PC-3 (cell line): Measurements from ENCODE around the gene DIAPH1. TPM values are rescaled to one million over a fixed set of nuclear protein-coding genes. Genes with fewer than 3 reads are reported as not detected.
A peak's percentile ranks its signal among the peaks of the same experiment; 100 is the strongest.

Experiments
- ATAC-seq: fragments of 200-7000 bp; cut with Tn5 transposase; 2 replicates; pipeline ENCODE4 v1.9.1; 2020; ENCODE audit warnings: mild to moderate bottlenecking, moderate library complexity
- BruUV-seq: library from RNA; stranded (reverse); fragments of 400-500 nt; replicated peaks from 2 replicates; lab custom pipeline; 2021; lab: Mats Ljungman, UMichigan
- CTCF ChIA-PET: fragments of 300-600 bp; sonication (Branson Sonifier 250); formaldehyde crosslinking; loops from one replicate; lab custom pipeline; 2022; ENCODE audit warnings: antibody characterized with exemption; lab: Charles Lee
- POLR2A ChIA-PET: fragments of 300-600 bp; sonication (Branson Sonifier 250); formaldehyde crosslinking; loops from one replicate; lab custom pipeline; 2022; ENCODE audit warnings: antibody characterized with exemption; ENCODE audit not compliant: unreplicated experiment; lab: Charles Lee
- DNase-seq: peaks from one replicate; pipeline ENCODE4 v3.0.0-alpha.2; 2015
- H2AFZ ChIP-seq: fragments of 300-600 bp; sonication (generic); 2 replicates; pipeline ENCODE4 v1.6.0; 2016; ENCODE audit warnings: antibody characterized with exemption, low read length
- H3F3A ChIP-seq: fragments of 300-600 bp; sonication (generic); one replicate; pipeline ENCODE4 v1.6.0; 2017; ENCODE audit warnings: antibody characterized with exemption, low read length, control low read depth, mild to moderate bottlenecking; ENCODE audit not compliant: unreplicated experiment
- H3K27ac ChIP-seq: fragments of 300-600 bp; sonication (generic); 2 replicates; pipeline ENCODE4 v1.5.1; 2016; ENCODE audit warnings: mild to moderate bottlenecking, low read length
- H3K27me3 ChIP-seq: fragments of 300-600 bp; sonication (generic); 2 replicates; pipeline ENCODE4 v1.6.1; 2016; ENCODE audit warnings: low read length, mixed read lengths
- H3K36me3 ChIP-seq: fragments of 300-600 bp; sonication (generic); 2 replicates; pipeline ENCODE4 v1.6.1; 2016; ENCODE audit warnings: low read depth, mixed run types, low read length, mixed read lengths
- H3K4me1 ChIP-seq: fragments of 300-600 bp; sonication (generic); 2 replicates; pipeline ENCODE4 v1.5.1; 2016; ENCODE audit warnings: low read length; ENCODE audit not compliant: insufficient read depth
- H3K4me2 ChIP-seq: fragments of 300-600 bp; sonication (generic); 2 replicates; pipeline ENCODE4 v1.6.0; 2016; ENCODE audit warnings: low read length
- H3K4me3 ChIP-seq: fragments of 300-600 bp; sonication (generic); 2 replicates; pipeline ENCODE4 v1.5.1; 2016; ENCODE audit warnings: mild to moderate bottlenecking, low read length, mixed read lengths
- H3K79me2 ChIP-seq: fragments of 300-600 bp; sonication (generic); 2 replicates; pipeline ENCODE4 v1.6.1; 2017; ENCODE audit warnings: low read length, mixed read lengths
- H3K9ac ChIP-seq: fragments of 300-600 bp; sonication (generic); 2 replicates; pipeline ENCODE4 v1.6.0; 2016; ENCODE audit warnings: mild to moderate bottlenecking, low read length
- H3K9me2 ChIP-seq: fragments of 300-600 bp; sonication (generic); replicated peaks from 2 replicates; pipeline ENCODE4 v1.6.1; 2016; ENCODE audit warnings: mixed run types, low read length, mixed read lengths
- H3K9me3 ChIP-seq: fragments of 300-600 bp; sonication (generic); 2 replicates; pipeline ENCODE4 v1.6.1; 2016; ENCODE audit warnings: low read length, mixed read lengths
- H4K20me1 ChIP-seq: fragments of 300-600 bp; sonication (generic); 2 replicates; pipeline ENCODE4 v1.6.1; 2016; ENCODE audit warnings: low read length, mixed read lengths
- CTCF ChIP-seq: fragments of 300-600 bp; sonication (generic); conservative IDR thresholded peaks from 2 replicates; pipeline ENCODE4 v1.5.1; 2017; ENCODE audit warnings: antibody characterized with exemption, low read depth, mild to moderate bottlenecking, low read length
- EZH2 ChIP-seq: fragments of 300-600 bp; sonication (generic); IDR thresholded peaks from one replicate; pipeline ENCODE4 v1.6.1; 2017; ENCODE audit warnings: antibody characterized with exemption, mild to moderate bottlenecking, low read length; ENCODE audit not compliant: unreplicated experiment
- EZH2phosphoT487 ChIP-seq: fragments of 300-600 bp; sonication (generic); IDR thresholded peaks from 2 replicates; pipeline ENCODE4 v1.6.1; 2018; ENCODE audit warnings: mild to moderate bottlenecking, antibody characterized with exemption, low read length, borderline replicate concordance
- intact Hi-C: fragments of 100-400 bp; cut with micrococcal nuclease; formaldehyde crosslinking; loops from 2 replicates; pipeline ENCODE4 v1.9.0; 2023
- total RNA-seq: library from RNA; depleted of rRNA; stranded (reverse); fragments of >200 nt; gene quantifications from 2 replicates; pipeline ENCODE4 v1.2.3, GENCODE V29; 2014

DIAPH1 gene
- total RNA-seq, 1 experiment from 2014 or later = 51.9 TPM

DNA sequence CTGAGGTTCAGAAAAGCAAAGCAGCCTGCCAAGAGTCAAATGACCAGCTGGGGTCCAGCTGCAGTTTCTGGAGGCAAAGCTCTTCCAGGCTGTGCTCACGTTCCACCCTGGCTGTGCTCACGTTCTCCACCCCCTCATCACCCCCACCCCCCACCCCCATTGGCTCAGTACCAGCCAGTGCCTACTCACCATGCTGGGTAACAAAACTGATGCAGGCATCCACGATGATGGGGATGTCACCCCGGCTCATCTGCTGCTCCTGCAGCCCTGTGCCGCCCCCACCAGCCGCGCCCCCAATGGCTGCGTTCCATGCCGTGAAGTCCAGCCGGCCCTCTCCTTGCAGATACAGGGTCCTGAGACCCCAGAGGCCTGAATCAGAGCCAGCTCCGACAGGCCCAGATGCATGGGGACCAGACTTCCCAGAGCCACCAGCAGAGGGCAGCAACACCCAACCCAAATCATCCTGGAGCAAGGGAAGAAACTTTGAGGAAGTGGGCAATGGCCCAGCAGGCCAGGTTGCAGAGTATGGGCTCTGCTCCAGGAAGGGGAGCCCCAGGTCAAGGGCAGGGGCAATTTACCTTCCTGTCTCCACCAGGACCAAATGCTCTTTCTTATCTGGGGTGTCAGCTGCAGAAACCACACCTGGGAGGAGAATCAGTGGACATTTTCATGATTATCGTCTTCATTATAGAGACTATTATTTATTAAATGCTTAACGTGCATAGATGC lies 46.1 kb upstream of the DIAPH1 start:
- H3K36me3 ChIP-seq = no peaks in the 10 kb centered on the region
- TF ChIP-seq CTCF (peak; percentile 82), EZH2phosphoT487 (no peak), EZH2 (no peak)
- H4K20me1 ChIP-seq = no peaks in the 10 kb centered on the region
- H3K9me2 ChIP-seq = no peaks in the 10 kb centered on the region
- ATAC-seq (peak; percentile 83), DNase-seq (peak; percentile 73)
- BruUV-seq = no TSS peak
- ChIA-PET POLR2A (no interaction called here), CTCF (interaction anchor here (0.6 to 1.0 kb wide), 2 partner anchors 27 to 270 kb away, joined by 3 read pairs; no protein-coding TSS in a partner anchor)
- H3F3A ChIP-seq = no peaks in the 10 kb centered on the region
- no peak overlapping the region for H2AFZ ChIP-seq
- no peaks in the 10 kb centered on the region for H3K4me1 ChIP-seq
- no peak overlapping the region for H3K9ac ChIP-seq
- no peak overlapping the region for H3K27ac ChIP-seq
- no peak overlapping the region for H3K4me3 ChIP-seq
- no peak overlapping the region for H3K4me2 ChIP-seq
- no peaks in the 10 kb centered on the region for H3K27me3 ChIP-seq
- H3K79me2 ChIP-seq = no peaks in the 10 kb centered on the region
- intact Hi-C loops = no loop called here
- no peaks in the 10 kb centered on the region for H3K9me3 ChIP-seq

GRCh38 chr5:141663506-141663905 lies 44.7 kb upstream of the DIAPH1 start:
- POLR2A ChIA-PET = no interaction called here
- Histone ChIP-seq H3F3A (no peaks in the 10 kb centered on the region), H3K27me3 (no peaks in the 10 kb centered on the region), H3K27ac (no peak overlapping the region), H3K36me3 (no peaks in the 10 kb centered on the region), H2AFZ (no peak overlapping the region), H3K4me3 (no peak overlapping the region), H3K4me2 (no peak overlapping the region), H4K20me1 (no peaks in the 10 kb centered on the region), H3K9ac (no peak overlapping the region), H3K4me1 (peaks cover under 1% of the 10 kb centered on the region; the same call in 1 of the 2 replicates), H3K79me2 (no peaks in the 10 kb centered on the region), H3K9me2 (no peaks in the 10 kb centered on the region), H3K9me3 (no peaks in the 10 kb centered on the region)
- BruUV-seq = no TSS peak
- CTCF ChIA-PET = no interaction called here
- intact Hi-C loops = no loop called here
- no peak for ATAC-seq
- no peak for DNase-seq
- TF ChIP-seq EZH2phosphoT487 = no peak
- no peak for TF ChIP-seq EZH2
- TF ChIP-seq CTCF = no peak

DNA sequence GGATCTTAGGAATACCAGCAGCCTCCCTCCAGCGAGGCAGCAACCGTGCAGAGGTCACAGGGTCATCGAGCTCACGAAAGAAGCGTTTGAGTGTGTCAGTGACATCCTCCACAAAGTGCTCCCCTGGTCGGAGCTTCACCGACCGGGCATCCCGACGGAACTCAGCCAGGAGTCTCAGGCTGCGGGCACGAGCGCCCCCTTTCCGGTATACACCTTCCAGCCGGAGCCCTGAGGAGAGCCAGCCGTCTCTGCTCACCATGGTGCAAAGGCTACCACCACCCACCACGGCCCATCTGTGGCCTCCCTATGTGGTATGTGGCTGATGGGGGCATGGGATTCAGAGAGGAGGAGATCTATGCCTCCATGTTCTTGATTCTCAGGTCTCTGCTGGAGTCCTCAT lies 43.2 kb upstream of the DIAPH1 start:
- Histone ChIP-seq H2AFZ (no peak overlapping the region), H3K9me2 (no peaks in the 10 kb centered on the region), H3K4me3 (no peak overlapping the region), H3K27me3 (no peaks in the 10 kb centered on the region), H4K20me1 (no peaks in the 10 kb centered on the region), H3F3A (no peaks in the 10 kb centered on the region), H3K4me1 (peaks cover 11% of the 10 kb centered on the region), H3K36me3 (no peaks in the 10 kb centered on the region), H3K4me2 (no peak overlapping the region), H3K9me3 (no peaks in the 10 kb centered on the region), H3K79me2 (no peaks in the 10 kb centered on the region), H3K27ac (no peak overlapping the region), H3K9ac (no peak overlapping the region)
- ChIA-PET POLR2A (no interaction called here), CTCF (no interaction called here)
- TF ChIP-seq EZH2 (no peak), EZH2phosphoT487 (no peak), CTCF (no peak)
- DNase-seq (no peak), ATAC-seq (no peak)
- no TSS peak for BruUV-seq
- intact Hi-C loops = no loop called here
